ENCODE measurements around the gene SAFB2.

Gene SAFB2

GRCh38 chr19:5646703-5647102, 24.1 kb upstream of the SAFB2 start:
- H3K27ac ChIP-seq, result no peak overlapping the region
- TF ChIP-seq, protein P1, sequence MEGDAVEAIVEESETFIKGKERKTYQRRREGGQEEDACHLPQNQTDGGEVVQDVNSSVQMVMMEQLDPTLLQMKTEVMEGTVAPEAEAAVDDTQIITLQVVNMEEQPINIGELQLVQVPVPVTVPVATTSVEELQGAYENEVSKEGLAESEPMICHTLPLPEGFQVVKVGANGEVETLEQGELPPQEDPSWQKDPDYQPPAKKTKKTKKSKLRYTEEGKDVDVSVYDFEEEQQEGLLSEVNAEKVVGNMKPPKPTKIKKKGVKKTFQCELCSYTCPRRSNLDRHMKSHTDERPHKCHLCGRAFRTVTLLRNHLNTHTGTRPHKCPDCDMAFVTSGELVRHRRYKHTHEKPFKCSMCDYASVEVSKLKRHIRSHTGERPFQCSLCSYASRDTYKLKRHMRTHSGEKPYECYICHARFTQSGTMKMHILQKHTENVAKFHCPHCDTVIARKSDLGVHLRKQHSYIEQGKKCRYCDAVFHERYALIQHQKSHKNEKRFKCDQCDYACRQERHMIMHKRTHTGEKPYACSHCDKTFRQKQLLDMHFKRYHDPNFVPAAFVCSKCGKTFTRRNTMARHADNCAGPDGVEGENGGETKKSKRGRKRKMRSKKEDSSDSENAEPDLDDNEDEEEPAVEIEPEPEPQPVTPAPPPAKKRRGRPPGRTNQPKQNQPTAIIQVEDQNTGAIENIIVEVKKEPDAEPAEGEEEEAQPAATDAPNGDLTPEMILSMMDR (conservative IDR thresholded peaks at IDR 0.05), result no peak

- TF ChIP-seq, protein P1 (conservative IDR thresholded peaks at IDR 0.05), result no peak
- no peak overlapping the region for H3K27ac ChIP-seq
Measured at GRCh38 chr19:5645409-5645808, 22.8 kb upstream of the SAFB2 start.

- TF ChIP-seq, protein P1 (conservative IDR thresholded peaks at IDR 0.05), result no peak
- H3K27ac ChIP-seq, result no peak overlapping the region
Measured at GRCh38 chr19:5644037-5644436, 21.5 kb upstream of the SAFB2 start.

- TF ChIP-seq, protein P1 (conservative IDR thresholded peaks at IDR 0.05), result no peak
- H3K27ac ChIP-seq, result no peak overlapping the region
Measured at GRCh38 chr19:5643060-5643459, 20.5 kb upstream of the SAFB2 start.

- H3K27ac ChIP-seq, result no peak overlapping the region
- TF ChIP-seq, protein P1 (conservative IDR thresholded peaks at IDR 0.05), result no peak
Measured at GRCh38 chr19:5642204-5642603, 19.6 kb upstream of the SAFB2 start.

DNA sequence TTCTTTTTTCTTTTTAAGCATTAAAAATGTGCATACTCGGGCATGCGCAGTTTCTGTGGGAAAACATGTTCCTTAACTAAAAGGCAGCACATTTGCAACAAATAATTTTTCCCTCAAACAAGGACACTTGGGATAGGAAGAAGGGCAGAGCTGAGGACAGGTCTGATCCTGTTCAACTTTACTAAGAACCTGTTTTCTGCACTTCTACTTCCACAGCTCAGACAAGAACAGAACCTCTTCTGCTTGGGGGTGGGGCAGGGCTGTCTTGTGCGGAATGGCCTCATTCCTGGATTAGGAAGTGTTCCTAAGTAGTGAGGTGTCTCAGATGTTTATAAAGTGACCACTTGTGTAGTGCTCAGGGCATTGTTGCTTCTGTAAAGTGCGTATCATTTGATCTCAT, 18.6 kb upstream of the SAFB2 start:
- TF ChIP-seq, protein P1 (conservative IDR thresholded peaks at IDR 0.05), result no peak
- H3K27ac ChIP-seq, result no peak overlapping the region

GRCh38 chr19:5637971-5638370, 15.4 kb upstream of the SAFB2 start:
- H3K27ac ChIP-seq, result no peak overlapping the region
- TF ChIP-seq, protein P1 (conservative IDR thresholded peaks at IDR 0.05), result no peak

GRCh38 chr19:5635427-5635826, 12.9 kb upstream of the SAFB2 start:
- no peak overlapping the region for H3K27ac ChIP-seq
- TF ChIP-seq, protein P1 (conservative IDR thresholded peaks at IDR 0.05), result no peak
